BJ (cell line): ENCODE measurements around the gene HPN. TPM values are rescaled to one million over a fixed set of nuclear protein-coding genes. Genes with fewer than 3 reads are reported as not detected.

Experiments used
- CTCF ChIA-PET: fragments of 350-600 bp; formaldehyde crosslinking; extraction: SDS; loops from one replicate; lab custom pipeline; 2021; ENCODE audit warnings: antibody characterized with exemption, inconsistent platforms; lab: Yijun Ruan, JAX
- POLR2A ChIA-PET: fragments of 300-600 bp; sonication (Branson Sonifier 250); formaldehyde crosslinking; extraction: SDS; loops from one replicate; lab custom pipeline; 2021; ENCODE audit warnings: antibody characterized with exemption; lab: Charles Lee
- DNase-seq: peaks from one replicate; pipeline ENCODE4 v3.0.0-alpha.2; 2011; ENCODE audit warnings: low read depth
- H3K27me3 ChIP-seq: 2 replicates; pipeline ENCODE4 v1.6.0; 2011; ENCODE audit warnings: low read length; ENCODE audit not compliant: control insufficient read depth, insufficient read depth
- H3K36me3 ChIP-seq: 2 replicates; pipeline ENCODE4 v1.5.1; 2011; ENCODE audit warnings: low read length; ENCODE audit not compliant: control insufficient read depth, insufficient read depth
- H3K4me3 ChIP-seq: 2 replicates; pipeline ENCODE4 v1.5.1; 2011; ENCODE audit warnings: low read depth, mild to moderate bottlenecking, control low read depth, low read length
- CTCF ChIP-seq: IDR thresholded peaks from 2 replicates; pipeline ENCODE4 v1.5.1; 2011; ENCODE audit warnings: low read depth, mild to moderate bottlenecking, control low read depth, inconsistent platforms, low read length, moderate library complexity; ENCODE audit not compliant: insufficient read depth
- polyA plus RNA-seq: library from polyadenylated mRNA; depleted of rRNA; stranded (reverse); fragments of >200 nt; gene quantifications from 2 replicates; pipeline ENCODE4 v1.2.3, GENCODE V29; 2011

The HPN gene
- polyA plus RNA-seq, 1 experiment, result not detected

DNA sequence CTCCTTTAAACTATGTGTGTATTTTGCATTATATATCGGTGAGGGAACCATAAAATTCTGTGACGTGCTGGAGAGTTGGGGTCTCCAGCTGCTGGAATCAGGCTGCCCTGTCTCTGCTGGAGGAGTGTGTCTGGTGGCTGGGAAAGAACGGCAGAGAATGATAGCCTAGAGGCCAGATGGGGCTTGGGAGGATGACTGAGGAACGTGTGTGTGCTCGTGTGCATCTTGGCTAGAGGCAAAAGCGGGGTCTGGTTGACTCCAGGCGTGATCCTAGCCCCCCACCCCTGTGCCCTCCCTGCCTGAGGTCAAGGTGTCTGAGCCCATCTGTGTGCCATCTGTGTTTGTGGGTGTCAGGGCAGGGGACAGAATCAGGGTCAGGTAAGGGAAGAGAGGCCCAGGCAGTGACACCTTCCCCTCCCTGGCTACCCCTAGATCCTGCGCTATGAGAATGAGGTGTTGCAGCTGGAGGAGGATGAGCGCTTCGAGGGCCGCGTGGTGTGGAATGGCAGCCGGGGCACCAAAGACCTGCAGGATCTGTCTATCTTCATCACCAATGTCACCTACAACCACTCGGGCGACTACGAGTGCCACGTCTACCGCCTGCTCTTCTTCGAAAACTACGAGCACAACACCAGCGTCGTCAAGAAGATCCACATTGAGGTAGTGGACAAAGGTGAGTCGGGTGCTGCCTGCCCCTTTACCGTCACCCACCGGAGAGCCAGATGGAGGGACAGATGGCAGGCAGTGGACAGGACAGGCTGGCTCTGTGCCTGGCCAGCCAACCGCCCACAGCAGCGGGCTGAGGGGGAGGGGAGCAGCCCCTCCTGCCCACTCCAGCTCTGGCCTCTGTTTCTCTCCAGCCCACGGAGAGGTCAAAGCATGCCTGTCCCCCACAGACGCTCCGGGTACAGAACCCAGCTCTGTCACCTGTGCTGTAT, 8.2 kb upstream of the HPN start:
- DNase-seq, result no peak
- H3K27me3 ChIP-seq, result no peaks in the 10 kb centered on the region
- ChIA-PET POLR2A (no interaction called here), CTCF (interaction anchor here (4.2 kb wide), 1 partner anchor 11 kb away, joined by 26 read pairs; no protein-coding TSS in a partner anchor)
- no peak for TF ChIP-seq CTCF
- H3K36me3 ChIP-seq, result no peaks in the 10 kb centered on the region
- H3K4me3 ChIP-seq, result no peak overlapping the region

DNA sequence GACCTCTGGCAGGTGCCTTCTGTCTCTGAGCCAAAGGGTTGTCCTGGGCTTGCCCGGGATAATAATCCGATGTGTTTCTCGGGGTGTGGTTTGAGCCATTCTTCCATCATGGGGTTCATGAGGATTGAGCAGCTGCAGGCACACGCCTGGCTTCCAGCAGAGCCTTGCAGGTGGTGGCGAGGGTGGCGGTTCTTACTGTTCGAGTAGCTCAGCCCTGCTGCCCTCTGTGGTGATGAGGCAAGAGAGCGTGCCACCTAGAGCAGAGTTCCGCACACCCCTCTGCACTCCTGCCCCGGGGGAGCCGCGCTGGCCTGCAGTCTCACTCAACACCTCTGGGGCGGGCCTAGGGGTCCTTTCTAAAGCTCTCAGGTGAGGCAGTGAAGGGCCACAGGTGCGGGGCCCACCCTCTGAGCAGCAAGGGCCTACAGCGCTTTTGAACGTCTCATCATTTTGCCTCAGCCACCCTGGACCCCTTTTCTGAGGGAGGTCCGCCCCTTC, 7.5 kb upstream of the HPN start:
- Histone ChIP-seq H3K36me3 (no peaks in the 10 kb centered on the region), H3K4me3 (no peak overlapping the region), H3K27me3 (no peaks in the 10 kb centered on the region)
- no peak for TF ChIP-seq CTCF
- ChIA-PET POLR2A (no interaction called here), CTCF (interaction anchor here (1.1 to 4.2 kb wide), 2 partner anchors 10 to 33 kb away, joined by 3 to 26 read pairs; no protein-coding TSS in a partner anchor)
- no peak for DNase-seq

GRCh38 chr19:35034588-35035382, 6.7 kb upstream of the HPN start:
- DNase-seq, result no peak
- H3K36me3 ChIP-seq, result no peaks in the 10 kb centered on the region
- TF ChIP-seq CTCF, result no peak
- no peak overlapping the region for H3K4me3 ChIP-seq
- POLR2A ChIA-PET, result no interaction called here
- CTCF ChIA-PET, result interaction anchor here (0.7 to 4.2 kb wide), 3 partner anchors 9 to 387 kb away, joined by 3 to 26 read pairs (median 3); no protein-coding TSS in a partner anchor
- H3K27me3 ChIP-seq, result no peaks in the 10 kb centered on the region

DNA sequence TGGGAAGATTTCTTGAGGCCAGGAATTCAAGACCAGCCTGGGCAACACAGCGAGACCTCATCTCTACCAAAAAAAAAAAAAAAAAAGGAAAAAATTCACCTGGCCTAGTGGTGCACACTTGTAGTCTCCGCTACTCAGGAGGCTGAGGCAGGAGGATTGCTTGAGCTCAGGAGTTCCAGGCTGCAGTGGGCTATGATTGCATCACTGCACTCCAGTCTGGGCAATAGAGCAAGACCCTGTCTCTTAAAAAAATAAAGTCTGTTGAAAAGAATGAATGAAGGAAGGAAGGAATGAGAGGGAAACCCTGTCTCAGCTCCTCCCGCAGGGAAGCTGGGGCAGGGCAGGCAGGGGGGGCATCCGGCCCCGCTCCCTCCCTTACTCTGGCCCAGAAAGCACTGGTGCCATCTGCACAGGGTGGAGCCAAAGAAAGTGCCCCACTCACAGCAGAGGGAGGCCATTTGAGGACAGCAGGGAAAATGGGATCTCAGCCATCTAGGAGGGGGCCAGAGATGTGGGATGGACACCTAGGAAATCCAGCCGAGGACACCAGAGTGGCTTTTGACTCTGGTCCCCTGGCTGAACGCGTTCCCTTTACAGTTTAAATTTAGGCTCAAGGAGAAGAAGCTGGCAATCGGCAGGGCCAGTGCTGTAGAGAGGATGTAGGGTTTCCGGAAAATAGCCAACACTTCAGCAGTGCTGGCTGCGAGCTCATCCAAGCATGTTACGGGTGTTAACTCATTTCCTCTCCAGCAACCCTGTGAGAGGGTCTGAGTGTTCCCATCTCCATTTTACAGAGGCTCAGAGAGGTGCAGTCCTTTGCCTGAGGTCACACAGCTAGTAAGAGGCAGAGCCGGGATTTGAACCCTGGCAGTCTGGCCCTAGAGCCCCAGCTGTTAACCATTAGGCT, 3.6 kb upstream of the HPN start:
- ChIA-PET POLR2A (no interaction called here), CTCF (interaction anchor here (0.5 to 1.4 kb wide), 4 partner anchors 8 to 1648 kb away, joined by 3 to 6 read pairs (median 4); no protein-coding TSS in a partner anchor)
- Histone ChIP-seq H3K4me3 (no peak overlapping the region), H3K27me3 (no peaks in the 10 kb centered on the region), H3K36me3 (no peaks in the 10 kb centered on the region)
- DNase-seq, result no peak
- TF ChIP-seq CTCF, result no peak
